Measurements from ENCODE around the gene COL3A1.

COL3A1 gene

DNA sequence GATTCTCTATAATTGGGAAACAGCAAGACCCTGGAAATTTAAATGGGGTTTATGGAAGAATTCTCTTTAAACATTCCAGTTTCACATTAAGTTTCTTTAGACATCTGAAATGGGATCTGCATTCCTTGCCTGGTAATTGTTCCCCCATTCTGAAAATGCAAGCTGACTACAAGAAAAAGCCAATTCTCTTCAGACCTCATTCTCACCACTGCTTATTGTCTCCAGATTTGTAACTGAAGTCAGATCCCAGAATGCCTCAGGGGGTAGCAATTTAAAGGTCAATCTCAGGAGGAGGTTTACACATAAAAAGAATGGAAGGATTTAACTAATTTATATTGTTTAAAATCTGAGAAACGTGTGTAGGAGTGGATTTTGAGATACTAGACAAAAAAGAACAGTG lies 41.2 kb downstream of the COL3A1 start:
- H3K27me3 ChIP-seq = no peaks in the 10 kb centered on the region

DNA sequence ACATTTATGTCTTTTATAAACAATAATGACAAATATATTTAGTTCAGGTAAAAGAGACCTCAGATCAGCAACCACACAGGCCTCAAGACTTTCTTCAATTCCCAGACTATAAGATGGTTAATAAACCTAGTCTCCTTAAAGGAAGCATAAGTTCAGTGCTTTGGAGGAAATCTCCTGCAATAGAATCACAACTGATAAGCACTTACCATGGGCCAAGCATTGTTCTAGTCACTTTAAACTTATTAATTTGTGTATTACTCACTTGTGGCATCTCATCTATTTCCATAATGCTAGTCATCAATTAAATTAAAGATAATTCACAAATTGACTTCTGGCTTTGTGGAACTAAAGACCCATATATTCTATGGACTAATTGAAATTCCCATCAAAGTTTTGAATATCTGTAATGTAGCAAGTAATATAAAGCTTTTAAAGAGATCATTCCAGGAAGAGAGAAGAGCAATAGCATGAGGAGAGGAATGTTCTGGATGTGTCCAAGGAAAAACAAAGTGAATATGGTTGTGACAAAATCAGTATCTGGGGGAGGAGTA lies 42.2 kb downstream of the COL3A1 start:
- Histone ChIP-seq H3K4me1 (ENCODE audit: control insufficient read depth in 1 of 2, insufficient read depth in 1 of 2, low read depth in 1 of 2, low read length in 1 of 2) (no peaks in the 10 kb centered on the region), H3K27me3 (no peaks in the 10 kb centered on the region), H3K4me3 (ENCODE audit: low read depth in 1 of 2, low read length in 1 of 2) (no peak overlapping the region), H3K9me3 (no peaks in the 10 kb centered on the region), H3K36me3 (no peaks in the 10 kb centered on the region), H3K27ac (no peak overlapping the region)
- TF ChIP-seq, protein P1, sequence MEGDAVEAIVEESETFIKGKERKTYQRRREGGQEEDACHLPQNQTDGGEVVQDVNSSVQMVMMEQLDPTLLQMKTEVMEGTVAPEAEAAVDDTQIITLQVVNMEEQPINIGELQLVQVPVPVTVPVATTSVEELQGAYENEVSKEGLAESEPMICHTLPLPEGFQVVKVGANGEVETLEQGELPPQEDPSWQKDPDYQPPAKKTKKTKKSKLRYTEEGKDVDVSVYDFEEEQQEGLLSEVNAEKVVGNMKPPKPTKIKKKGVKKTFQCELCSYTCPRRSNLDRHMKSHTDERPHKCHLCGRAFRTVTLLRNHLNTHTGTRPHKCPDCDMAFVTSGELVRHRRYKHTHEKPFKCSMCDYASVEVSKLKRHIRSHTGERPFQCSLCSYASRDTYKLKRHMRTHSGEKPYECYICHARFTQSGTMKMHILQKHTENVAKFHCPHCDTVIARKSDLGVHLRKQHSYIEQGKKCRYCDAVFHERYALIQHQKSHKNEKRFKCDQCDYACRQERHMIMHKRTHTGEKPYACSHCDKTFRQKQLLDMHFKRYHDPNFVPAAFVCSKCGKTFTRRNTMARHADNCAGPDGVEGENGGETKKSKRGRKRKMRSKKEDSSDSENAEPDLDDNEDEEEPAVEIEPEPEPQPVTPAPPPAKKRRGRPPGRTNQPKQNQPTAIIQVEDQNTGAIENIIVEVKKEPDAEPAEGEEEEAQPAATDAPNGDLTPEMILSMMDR (IDR thresholded peaks at IDR 0.05) = no peak

More for the DNA sequence above, 41.2 kb downstream of the COL3A1 start:
- Histone ChIP-seq H3K4me3 (ENCODE audit: low read depth in 1 of 2, low read length in 1 of 2) (no peak overlapping the region), H3K9me3 (no peaks in the 10 kb centered on the region), H3K36me3 (no peaks in the 10 kb centered on the region), H3K27ac (no peak overlapping the region), H3K4me1 (ENCODE audit: control insufficient read depth in 1 of 2, insufficient read depth in 1 of 2, low read depth in 1 of 2, low read length in 1 of 2) (no peaks in the 10 kb centered on the region)
- TF ChIP-seq, protein P1 (IDR thresholded peaks at IDR 0.05) = no peak

DNA sequence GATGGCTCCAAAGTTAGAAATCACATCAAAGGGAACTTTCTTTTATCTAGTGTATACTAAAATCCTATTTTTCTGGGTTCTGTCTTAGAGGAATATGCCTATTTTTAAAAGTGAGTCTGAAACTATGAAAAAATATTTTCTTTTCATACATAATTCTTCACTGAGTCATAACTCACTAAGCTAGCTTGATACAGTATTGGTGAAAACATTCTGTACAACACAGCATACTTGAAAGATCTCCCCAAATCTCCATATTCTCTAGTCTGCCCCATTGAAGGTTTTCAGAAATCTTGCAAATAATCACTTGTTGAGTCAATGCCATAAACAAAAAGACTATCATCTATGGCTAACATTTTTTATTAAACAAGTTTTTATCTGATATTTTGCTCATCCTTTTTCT lies 44.5 kb downstream of the COL3A1 start:
- no peak overlapping the region for H3K4me3 ChIP-seq (ENCODE audit: low read depth in 1 of 2, low read length in 1 of 2)
- no peaks in the 10 kb centered on the region for H3K4me1 ChIP-seq (ENCODE audit: control insufficient read depth in 1 of 2, insufficient read depth in 1 of 2, low read depth in 1 of 2, low read length in 1 of 2)
- no peak overlapping the region for H3K27ac ChIP-seq
- H3K27me3 ChIP-seq = no peaks in the 10 kb centered on the region
- no peaks in the 10 kb centered on the region for H3K36me3 ChIP-seq
- TF ChIP-seq, protein P1 (IDR thresholded peaks at IDR 0.05) = no peak
- H3K9me3 ChIP-seq = no peaks in the 10 kb centered on the region

DNA sequence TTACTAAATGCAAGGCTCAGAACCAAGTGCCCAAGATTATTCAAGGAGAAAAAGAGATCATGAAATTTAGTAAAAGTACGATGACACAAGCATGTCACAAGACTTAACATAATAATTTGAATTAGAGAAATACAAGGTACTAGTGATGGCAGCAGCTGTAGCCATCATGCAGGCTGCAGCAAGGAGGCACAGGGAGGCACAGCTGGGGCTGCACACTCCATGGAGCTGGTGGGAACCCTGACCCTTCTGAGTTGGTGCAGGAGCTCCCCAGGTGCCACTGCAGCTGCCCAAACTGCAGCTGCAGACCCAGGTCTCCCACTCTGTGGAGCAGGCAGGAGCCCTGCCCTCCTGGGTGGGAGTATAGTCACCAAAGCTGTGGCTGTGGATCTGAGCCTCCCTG lies 46.0 kb downstream of the COL3A1 start:
- H3K4me1 ChIP-seq (ENCODE audit: control insufficient read depth in 1 of 2, insufficient read depth in 1 of 2, low read depth in 1 of 2, low read length in 1 of 2) = no peaks in the 10 kb centered on the region
- TF ChIP-seq, protein P1 (IDR thresholded peaks at IDR 0.05) = no peak
- H3K36me3 ChIP-seq = no peaks in the 10 kb centered on the region
- H3K9me3 ChIP-seq = no peaks in the 10 kb centered on the region
- H3K27me3 ChIP-seq = no peaks in the 10 kb centered on the region
- no peak overlapping the region for H3K4me3 ChIP-seq (ENCODE audit: low read depth in 1 of 2, low read length in 1 of 2)
- no peak overlapping the region for H3K27ac ChIP-seq

DNA sequence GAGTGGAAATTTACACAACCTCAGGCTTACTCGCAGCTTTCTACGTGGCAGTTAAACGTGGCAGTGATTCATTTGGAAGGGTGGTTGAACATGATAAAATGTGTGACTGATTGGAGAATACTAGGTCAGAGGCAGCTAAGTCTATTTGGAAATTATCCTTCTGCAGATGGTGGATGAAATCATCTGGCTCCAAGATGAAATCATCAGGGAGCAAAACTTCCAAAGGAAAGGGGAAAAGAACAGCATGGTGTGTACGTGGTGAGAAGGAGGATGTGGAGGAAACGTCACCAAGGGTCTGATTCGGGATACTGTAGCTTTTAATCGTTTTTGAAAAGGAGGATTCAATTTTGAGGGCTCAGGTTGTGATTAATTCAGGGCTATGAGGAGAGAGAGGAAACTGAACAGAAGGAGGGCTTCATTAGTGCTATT lies 47.9 kb downstream of the COL3A1 start:
- Histone ChIP-seq H3K27ac (no peak overlapping the region), H3K4me3 (ENCODE audit: low read depth in 1 of 2, low read length in 1 of 2) (no peak overlapping the region), H3K36me3 (no peaks in the 10 kb centered on the region), H3K9me3 (no peaks in the 10 kb centered on the region), H3K27me3 (no peaks in the 10 kb centered on the region), H3K4me1 (ENCODE audit: control insufficient read depth in 1 of 2, insufficient read depth in 1 of 2, low read depth in 1 of 2, low read length in 1 of 2) (no peaks in the 10 kb centered on the region)
- TF ChIP-seq, protein P1 (IDR thresholded peaks at IDR 0.05) = no peak

DNA sequence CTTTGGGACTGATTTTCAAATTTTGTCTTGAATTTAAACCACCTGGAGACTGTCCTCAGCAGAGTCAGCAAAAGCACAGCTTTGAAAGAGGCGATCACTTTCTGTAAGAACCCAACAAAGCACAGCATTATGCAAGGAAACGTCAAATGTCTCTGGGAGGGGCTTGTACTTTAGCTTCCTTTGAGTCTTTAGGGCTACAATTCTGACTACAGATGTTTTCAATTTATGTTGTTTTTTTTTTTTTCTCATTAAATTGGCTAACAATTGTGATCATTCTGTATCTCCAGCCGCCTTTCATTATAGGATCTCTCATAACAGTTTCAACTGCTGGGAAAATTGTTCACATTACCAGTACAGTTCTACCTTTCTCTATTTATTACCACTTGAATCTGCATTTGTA lies 48.3 kb downstream of the COL3A1 start:
- H3K36me3 ChIP-seq = no peaks in the 10 kb centered on the region

More for the DNA sequence above, 48.3 kb downstream of the COL3A1 start:
- Histone ChIP-seq H3K4me3 (ENCODE audit: low read depth in 1 of 2, low read length in 1 of 2) (no peak overlapping the region), H3K9me3 (no peaks in the 10 kb centered on the region), H3K27me3 (no peaks in the 10 kb centered on the region), H3K4me1 (ENCODE audit: control insufficient read depth in 1 of 2, insufficient read depth in 1 of 2, low read depth in 1 of 2, low read length in 1 of 2) (no peaks in the 10 kb centered on the region), H3K27ac (no peak overlapping the region)
- TF ChIP-seq, protein P1 (IDR thresholded peaks at IDR 0.05) = no peak

Measured in neutrophil (primary cell).